Uterus (tissue), 4 donors: ENCODE measurements around the gene ARID1B. TPM values are rescaled to one million over a fixed set of nuclear protein-coding genes. Genes with fewer than 3 reads are reported as not detected.

Experiments
- DNase-seq, 2 donors: peaks; one replicate each; pipeline ENCODE4 v3.0.0-alpha.2; 2019 to 2020
- H3K27ac ChIP-seq, 2 donors: fragments of 200-600 bp; sonication (generic); 1 replicate in 1 of 2; 2 replicates in 1 of 2; pipeline ENCODE4 v1.5.1; 2016 to 2018
- H3K27me3 ChIP-seq, 2 donors: fragments of 200-600 bp; sonication (generic); one replicate each; pipeline ENCODE4 v1.5.1; 2018 to 2019; ENCODE audit warnings: control low read depth in 1 of 2
- H3K36me3 ChIP-seq, 2 donors: fragments of 200-600 bp; sonication (generic); one replicate each; pipeline ENCODE4 v1.5.1; 2019; ENCODE audit warnings: control low read depth in 1 of 2
- H3K4me1 ChIP-seq, 2 donors: fragments of 200-600 bp; sonication (generic); one replicate each; pipeline ENCODE4 v1.5.1; 2018 to 2019; ENCODE audit warnings: control low read depth in 1 of 2
- H3K4me3 ChIP-seq, 2 donors: fragments of 200-600 bp; sonication (generic); 1 replicate in 1 of 2; 2 replicates in 1 of 2; pipeline ENCODE4 v1.5.1; 2018 to 2019; ENCODE audit warnings: mild to moderate bottlenecking in 1 of 2
- H3K9me3 ChIP-seq, 2 donors: fragments of 200-600 bp; sonication (generic); one replicate each; pipeline ENCODE4 v1.5.1; 2019; ENCODE audit warnings: control low read depth in 1 of 2
- CTCF ChIP-seq, 4 experiments: fragments of 200-600 bp in 2 of 4; fragments of 450-650 bp in 2 of 4; sonication (generic) in 2 of 4; IDR thresholded peaks; one replicate each; pipeline ENCODE4 v1.5.1; 2016 to 2019; ENCODE audit warnings: antibody characterized with exemption in 4 of 4, mild to moderate bottlenecking in 2 of 4, moderate library complexity in 1 of 4
- POLR2A ChIP-seq, 2 donors: fragments of 450-650 bp; IDR thresholded peaks; one replicate each; pipeline ENCODE4 v1.6.1; 2016; ENCODE audit warnings: antibody characterized with exemption in 2 of 2, mild to moderate bottlenecking in 1 of 2, moderate library complexity in 1 of 2
- intact Hi-C: fragments of 100-400 bp; cut with DNase I; formaldehyde crosslinking; loops from one replicate; pipeline ENCODE4 v1.15.1; 2023; ENCODE audit warnings: low total_unique reads
- microRNA-seq: library from miRNA; unstranded; fragments of <30 nt; microRNA quantifications from one replicate; pipeline ENCODE4, GENCODE V29; 2016; ENCODE audit warnings: borderline microRNAs expressed, borderline replicate concordance
- small RNA-seq: library from RNA; depleted of rRNA; stranded (forward); fragments of <200 nt; gene quantifications from one replicate; pipeline ENCODE3, GENCODE V24; 2016
- total RNA-seq, 4 donors: library from RNA; depleted of rRNA in 3 of 4; stranded (reverse); fragments of >200 nt in 3 of 4; gene quantifications; one replicate each; pipeline versions ENCODE4 v1.1.0 to v1.2.4, GENCODE V29; 2014 to 2023
- donor health status: DM: yes; HTN: yes; CAD: no.

ARID1B gene
- total RNA-seq, 4 donors from 2014 or later, result 63.8 to 198 (median 125) TPM

- intact Hi-C loops, result no loop called here
- no peak overlapping the region for H3K27ac ChIP-seq
- DNase-seq, result no peak
Measured at GRCh38 chr6:157259443-157259842, 482.3 kb downstream of the ARID1B start.

More at GRCh38 chr6:157259443-157259842, 482.3 kb downstream of the ARID1B start:
- TF ChIP-seq POLR2A (IDR thresholded peaks at IDR 0.05) (no peak), CTCF (IDR thresholded peaks at IDR 0.05) (no peak)
- Histone ChIP-seq H3K9me3 (no peaks in the 10 kb centered on the region), H3K36me3 (no peaks in the 10 kb centered on the region), H3K27me3 (no peaks in the 10 kb centered on the region), H3K4me3 (no peak overlapping the region), H3K4me1 (no peaks in the 10 kb centered on the region)

Small RNA genes lying within 50 kb of the gene (microRNA-seq; reads per million reads assigned to microRNA genes)
- gene MIR4466, result not detected

Small RNA genes lying within 50 kb of the gene (small RNA-seq; reads per million reads assigned to genes)
- not detected for gene AL355297.2
- gene MIR4466, result not detected
